GM12872 (cell line): ENCODE data around the gene SLC27A5.

Source experiments
- CTCF ChIP-seq: IDR thresholded peaks from 3 replicates; pipeline ENCODE4 v1.5.1; 2011; ENCODE audit warnings: low read depth, mild to moderate bottlenecking, low read length, moderate library complexity; ENCODE audit not compliant: insufficient read depth

Gene SLC27A5

GRCh38 chr19:58511353-58512208 lies at the start of gene SLC27A5:
Gene SLC27A5, minus strand, starts transcription at chr19:58511992. Its CDS starts 37 bp downstream, at chr19:58511955.
- TF ChIP-seq CTCF: no peak

- no peak for TF ChIP-seq CTCF
Measured at GRCh38 chr19:58560921-58561320, 49.1 kb upstream of the SLC27A5 start.

- no peak for TF ChIP-seq CTCF
Measured at GRCh38 chr19:58560007-58560887, 48.5 kb upstream of the SLC27A5 start.

- no peak for TF ChIP-seq CTCF
Measured at GRCh38 chr19:58559275-58560006, 47.6 kb upstream of the SLC27A5 start.

- TF ChIP-seq CTCF: no peak
Measured at GRCh38 chr19:58558623-58559274, 47.0 kb upstream of the SLC27A5 start.

- TF ChIP-seq CTCF: no peak
Measured at GRCh38 chr19:58558066-58558622, 46.4 kb upstream of the SLC27A5 start, which contains the start of gene UBE2M. Gene UBE2M, minus strand, starts transcription at chr19:58558611. Its CDS starts 230 bp downstream, at chr19:58558381.
